Astrocyte (in vitro differentiated cells and primary cell): ENCODE data around the gene USHBP1.

Experiments
- CTCF ChIP-seq: IDR thresholded peaks from 2 replicates; pipeline ENCODE4 v1.5.1; 2011; ENCODE audit warnings: low read depth, mild to moderate bottlenecking, inconsistent platforms, low read length, moderate library complexity; ENCODE audit not compliant: insufficient read depth
- EZH2 ChIP-seq: IDR thresholded peaks from 2 replicates; pipeline ENCODE4 v1.6.1; 2012; ENCODE audit warnings: mild to moderate bottlenecking, low read length, inconsistent platforms; ENCODE audit not compliant: insufficient read depth

GRCh38 chr19:17220207-17220758 lies 44.3 kb downstream of the USHBP1 start:
- TF ChIP-seq CTCF (no peak), EZH2 (no peak)
